Liver (tissue), 9 donors: ENCODE data around the gene MALRD1. TPM values are rescaled to one million over a fixed set of nuclear protein-coding genes. Genes with fewer than 3 reads are reported as not detected.

ENCODE experiments used
- DNase-seq: peaks from one replicate; pipeline ENCODE4 v3.0.0-alpha.2; 2017; ENCODE audit warnings: low spot score
- H3K27ac ChIP-seq, 2 donors: one replicate each; pipeline ENCODE4 v1.7.0; 2013; ENCODE audit warnings: inconsistent platforms in 2 of 2, low read length in 2 of 2, control low read depth in 1 of 2, low read depth in 1 of 2, mild to moderate bottlenecking in 1 of 2
- H3K27me3 ChIP-seq, 4 donors: one replicate each; pipeline versions ENCODE4 v1.6.1 to v1.7.0; 2013; ENCODE audit warnings: low read length in 3 of 4, inconsistent platforms in 1 of 4, mild to moderate bottlenecking in 1 of 4, moderate library complexity in 1 of 4; ENCODE audit not compliant: control insufficient read depth in 4 of 4, insufficient read depth in 4 of 4
- H3K36me3 ChIP-seq, 4 donors: one replicate each; pipeline versions ENCODE4 v1.6.1 to v1.7.0; 2013; ENCODE audit warnings: low read length in 3 of 4, mild to moderate bottlenecking in 3 of 4, low read depth in 1 of 4, moderate library complexity in 1 of 4; ENCODE audit not compliant: control insufficient read depth in 4 of 4, insufficient read depth in 3 of 4
- H3K4me1 ChIP-seq, 4 donors: one replicate each; pipeline versions ENCODE4 v1.6.1 to v1.7.0; 2013; ENCODE audit warnings: low read length in 3 of 4, mild to moderate bottlenecking in 3 of 4, moderate library complexity in 1 of 4; ENCODE audit not compliant: control insufficient read depth in 4 of 4, insufficient read depth in 4 of 4
- H3K4me3 ChIP-seq, 3 donors: one replicate each; pipeline versions ENCODE4 v1.6.1 to v1.7.0; 2013; ENCODE audit warnings: low read length in 3 of 3, control low read depth in 1 of 3, low read depth in 1 of 3, mild to moderate bottlenecking in 1 of 3
- H3K9ac ChIP-seq, 2 donors: one replicate each; pipeline ENCODE4 v1.7.0; 2013; ENCODE audit warnings: low read length in 2 of 2, mild to moderate bottlenecking in 2 of 2, moderate library complexity in 2 of 2, control low read depth in 1 of 2, low read depth in 1 of 2
- H3K9me3 ChIP-seq, 4 donors: one replicate each; pipeline versions ENCODE4 v1.6.1 to v1.7.0; 2013; ENCODE audit warnings: low read length in 3 of 4; ENCODE audit not compliant: control insufficient read depth in 4 of 4
- ATF3 ChIP-seq: IDR thresholded peaks from 2 replicates; pipeline ENCODE4 v1.6.1; 2016; ENCODE audit warnings: antibody characterized with exemption
- EGR1 ChIP-seq, 2 donors: IDR thresholded peaks; 2 replicates each; pipeline ENCODE4 v1.6.1; 2016 to 2018; ENCODE audit warnings: antibody characterized with exemption in 2 of 2, low read depth in 2 of 2
- FOXA2 ChIP-seq: IDR thresholded peaks from 2 replicates; pipeline ENCODE4 v1.6.1; 2016; ENCODE audit warnings: antibody characterized with exemption
- GABPA ChIP-seq, 2 donors: IDR thresholded peaks in 1 of 2; conservative IDR thresholded peaks in 1 of 2; 2 replicates each; pipeline ENCODE4 v1.6.1; 2016; ENCODE audit warnings: antibody characterized with exemption in 2 of 2, mild to moderate bottlenecking in 1 of 2, moderate library complexity in 1 of 2
- HNF4A ChIP-seq, 2 donors: conservative IDR thresholded peaks; 2 replicates each; pipeline ENCODE4 v1.6.1; 2016; ENCODE audit warnings: antibody characterized with exemption in 2 of 2, mild to moderate bottlenecking in 2 of 2
- HNF4G ChIP-seq: IDR thresholded peaks from 2 replicates; pipeline ENCODE4 v1.6.1; 2016; ENCODE audit warnings: antibody characterized with exemption
- NR2F2 ChIP-seq: IDR thresholded peaks from 2 replicates; pipeline ENCODE4 v1.6.1; 2016; ENCODE audit warnings: antibody characterized with exemption
- REST ChIP-seq: IDR thresholded peaks from 2 replicates; pipeline ENCODE4 v1.6.1; 2016; ENCODE audit warnings: antibody characterized with exemption, mild to moderate bottlenecking
- RXRA ChIP-seq, 2 donors: IDR thresholded peaks; 2 replicates each; pipeline ENCODE4 v1.6.1; 2017 to 2018; ENCODE audit warnings: antibody characterized with exemption in 2 of 2, mild to moderate bottlenecking in 1 of 2
- SP1 ChIP-seq: IDR thresholded peaks from 2 replicates; pipeline ENCODE4 v1.6.1; 2018; ENCODE audit warnings: antibody characterized with exemption, mild to moderate bottlenecking
- TAF1 ChIP-seq: conservative IDR thresholded peaks from 2 replicates; pipeline ENCODE4 v1.6.1; 2016; ENCODE audit warnings: antibody characterized with exemption, mild to moderate bottlenecking
- YY1 ChIP-seq: IDR thresholded peaks from 2 replicates; pipeline ENCODE4 v1.6.1; 2016; ENCODE audit warnings: antibody characterized with exemption, mild to moderate bottlenecking
- ZBTB33 ChIP-seq: IDR thresholded peaks from 2 replicates; pipeline ENCODE4 v1.6.1; 2016; ENCODE audit warnings: antibody characterized with exemption
- WGBS: extraction: QIAGEN DNeasy Blood & Tissue Kit; methylation state at CpG from one replicate; pipeline ENCODE4 v1.1.7; 2013; 5-methylcytosine and 5-hydroxymethylcytosine counted together
- polyA plus RNA-seq, 2 donors: library from polyadenylated mRNA; stranded (reverse) in 1 of 2; unstranded in 1 of 2; fragments of 200-250 nt in 1 of 2; fragments of >200 nt in 1 of 2; fragmentation: Nextera tagmentation in 1 of 2; extraction: Ambion mirVana in 1 of 2; gene quantifications; one replicate each; pipeline versions ENCODE4 v1.2.1 to v1.2.3, GENCODE V29; 2013 to 2015
- total RNA-seq, 2 donors: library from RNA; depleted of rRNA; stranded (reverse); fragments of >200 nt; gene quantifications; one replicate each; pipeline ENCODE4 v1.2.3, GENCODE V29; 2014
- donor health status: healthy.
- donor health status: healthy.
- donor health status: healthy.
- donor health status: healthy.
- donor health status: healthy.

The MALRD1 gene
- total and polyA plus RNA-seq, 4 donors: 0.37 to 0.59 TPM; not detected in 2

GRCh38 chr10:19728376-19728775 is 679.8 kb downstream of the MALRD1 start:
- Histone ChIP-seq H3K27me3 (no peaks in the 10 kb centered on the region), H3K4me3 (no peak overlapping the region), H3K27ac (no peak overlapping the region), H3K9me3 (peaks cover 0 to 4% (median 0%) of the 10 kb centered on the region in 4 donors), H3K9ac (no peak overlapping the region), H3K36me3 (no peaks in the 10 kb centered on the region), H3K4me1 (no peaks in the 10 kb centered on the region)
- 69% methylated on average over 2 of the region's 2 CpGs for WGBS
- no peak for TF ChIP-seq NR2F2
- TF ChIP-seq HNF4G: no peak
- TF ChIP-seq ATF3: no peak
- no peak for TF ChIP-seq YY1
- TF ChIP-seq TAF1: no peak
- no peak for TF ChIP-seq FOXA2
- no peak for TF ChIP-seq HNF4A (conservative IDR thresholded peaks at IDR 0.05)
- no peak for TF ChIP-seq REST
- TF ChIP-seq ZBTB33: no peak
- DNase-seq: no peak

GRCh38 chr10:19728964-19729363 is 680.4 kb downstream of the MALRD1 start:
- TF ChIP-seq REST (no peak), GABPA (IDR thresholded peaks at IDR 0.05 in 1 of 2, conservative IDR thresholded peaks at IDR 0.05 in 1 of 2) (no peak), FOXA2 (no peak), EGR1 (IDR thresholded peaks at IDR 0.05; ENCODE audit: low read depth in 2 of 2) (no peak), HNF4G (no peak), SP1 (no peak), RXRA (IDR thresholded peaks at IDR 0.05) (no peak)
- no peaks in the 10 kb centered on the region for H3K4me1 ChIP-seq
- no peaks in the 10 kb centered on the region for H3K27me3 ChIP-seq
- H3K9ac ChIP-seq: no peak overlapping the region
- H3K36me3 ChIP-seq: no peaks in the 10 kb centered on the region
- no peak overlapping the region for H3K4me3 ChIP-seq
- peaks cover 0 to 4% (median 0%) of the 10 kb centered on the region in 4 donors for H3K9me3 ChIP-seq
- no peak overlapping the region for H3K27ac ChIP-seq
- no peak for DNase-seq
- WGBS: 92% methylated on average over 2 of the region's 2 CpGs
